ENCODE measurements around the gene SERPINB3. TPM values are rescaled to one million over a fixed set of nuclear protein-coding genes. Genes with fewer than 3 reads are reported as not detected.

The SERPINB3 gene
- total RNA-seq, 1 experiment from 2014 or later: not detected

- no peak for TF ChIP-seq CTCF (IDR thresholded peaks at IDR 0.05 in 2 of 3, conservative IDR thresholded peaks at IDR 0.05 in 1 of 3; ENCODE audit: borderline replicate concordance in 1 of 3, insufficient read depth in 1 of 3, low read depth in 2 of 3, low read length in 2 of 3)
- TF ChIP-seq JUND (IDR thresholded peaks at IDR 0.05): no peak
- no peak for TF ChIP-seq SRF (IDR thresholded peaks at IDR 0.05; ENCODE audit: low read depth)
- no peak for TF ChIP-seq MAX (IDR thresholded peaks at IDR 0.05)
- TF ChIP-seq EZH2phosphoT487 (IDR thresholded peaks at IDR 0.05; ENCODE audit: borderline replicate concordance): no peak
- TF ChIP-seq EGR1 (IDR thresholded peaks at IDR 0.05; ENCODE audit: low read depth): no peak
- TF ChIP-seq ZNF274 (IDR thresholded peaks at IDR 0.05; ENCODE audit: low read depth, low read length): no peak
- TF ChIP-seq, protein P1, sequence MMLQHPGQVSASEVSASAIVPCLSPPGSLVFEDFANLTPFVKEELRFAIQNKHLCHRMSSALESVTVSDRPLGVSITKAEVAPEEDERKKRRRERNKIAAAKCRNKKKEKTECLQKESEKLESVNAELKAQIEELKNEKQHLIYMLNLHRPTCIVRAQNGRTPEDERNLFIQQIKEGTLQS (IDR thresholded peaks at IDR 0.05): no peak
These were observed 41.0 kb upstream of the SERPINB3 start, which contains the start of gene SERPINB11 (continued) for GRCh38 chr18:63702660-63703059.

- H3K4me2 ChIP-seq (ENCODE audit: low read length): no peak overlapping the region
- ChIA-PET RAD21 (ENCODE audit: low non-redundant PET in 1 of 2, low total read pairs in 2 of 2, uncharacterized antibody in 2 of 2, unreplicated experiment in 2 of 2) (no interaction called here), POLR2A (no interaction called here), CTCF (no interaction called here)
- no peaks in the 10 kb centered on the region for H3K36me3 ChIP-seq (ENCODE audit: control insufficient read depth in 1 of 2, insufficient read depth in 2 of 2, low read length in 2 of 2)
- H3K9ac ChIP-seq (ENCODE audit: low read length): no peak overlapping the region
- H3K4me1 ChIP-seq (ENCODE audit: control insufficient read depth in 1 of 2, insufficient read depth in 2 of 2, low read length in 2 of 2): no peaks in the 10 kb centered on the region
- no peak overlapping the region for H3K27ac ChIP-seq (ENCODE audit: low read depth, low read length)
- DNase-seq (ENCODE audit: low read depth, low spot score) (no peak), ATAC-seq (no peak)
- intact Hi-C loops (cut with micrococcal nuclease): no loop called here
- H3K4me3 ChIP-seq (replicated peaks in 1 of 2; ENCODE audit: low read depth in 1 of 2, low read length in 2 of 2): no peak overlapping the region
- no peaks in the 10 kb centered on the region for H3K27me3 ChIP-seq (ENCODE audit: insufficient read depth, low read length)
- no peaks in the 10 kb centered on the region for H4K20me1 ChIP-seq (ENCODE audit: insufficient read depth)
- no TSS peak for BruUV-seq (replicated peaks)
- no peak overlapping the region for H2AFZ ChIP-seq (ENCODE audit: low read depth, low read length, poor library complexity, severe bottlenecking)
- H3K9me3 ChIP-seq (ENCODE audit: control insufficient read depth in 1 of 2, insufficient read depth in 1 of 2, low read depth in 1 of 2, low read length in 2 of 2): no peaks in the 10 kb centered on the region
- no peaks in the 10 kb centered on the region for H3K79me2 ChIP-seq (ENCODE audit: insufficient read depth, low read length)
- H3K9me2 ChIP-seq (ENCODE audit: insufficient read depth): no peaks in the 10 kb centered on the region
- TF ChIP-seq CBX3 (IDR thresholded peaks at IDR 0.05; ENCODE audit: low read depth): no peak
- no peak for TF ChIP-seq EZH2phosphoT487 (IDR thresholded peaks at IDR 0.05; ENCODE audit: borderline replicate concordance)
- no peak for TF ChIP-seq ZNF274 (IDR thresholded peaks at IDR 0.05; ENCODE audit: low read depth, low read length)
- TF ChIP-seq, protein P2, sequence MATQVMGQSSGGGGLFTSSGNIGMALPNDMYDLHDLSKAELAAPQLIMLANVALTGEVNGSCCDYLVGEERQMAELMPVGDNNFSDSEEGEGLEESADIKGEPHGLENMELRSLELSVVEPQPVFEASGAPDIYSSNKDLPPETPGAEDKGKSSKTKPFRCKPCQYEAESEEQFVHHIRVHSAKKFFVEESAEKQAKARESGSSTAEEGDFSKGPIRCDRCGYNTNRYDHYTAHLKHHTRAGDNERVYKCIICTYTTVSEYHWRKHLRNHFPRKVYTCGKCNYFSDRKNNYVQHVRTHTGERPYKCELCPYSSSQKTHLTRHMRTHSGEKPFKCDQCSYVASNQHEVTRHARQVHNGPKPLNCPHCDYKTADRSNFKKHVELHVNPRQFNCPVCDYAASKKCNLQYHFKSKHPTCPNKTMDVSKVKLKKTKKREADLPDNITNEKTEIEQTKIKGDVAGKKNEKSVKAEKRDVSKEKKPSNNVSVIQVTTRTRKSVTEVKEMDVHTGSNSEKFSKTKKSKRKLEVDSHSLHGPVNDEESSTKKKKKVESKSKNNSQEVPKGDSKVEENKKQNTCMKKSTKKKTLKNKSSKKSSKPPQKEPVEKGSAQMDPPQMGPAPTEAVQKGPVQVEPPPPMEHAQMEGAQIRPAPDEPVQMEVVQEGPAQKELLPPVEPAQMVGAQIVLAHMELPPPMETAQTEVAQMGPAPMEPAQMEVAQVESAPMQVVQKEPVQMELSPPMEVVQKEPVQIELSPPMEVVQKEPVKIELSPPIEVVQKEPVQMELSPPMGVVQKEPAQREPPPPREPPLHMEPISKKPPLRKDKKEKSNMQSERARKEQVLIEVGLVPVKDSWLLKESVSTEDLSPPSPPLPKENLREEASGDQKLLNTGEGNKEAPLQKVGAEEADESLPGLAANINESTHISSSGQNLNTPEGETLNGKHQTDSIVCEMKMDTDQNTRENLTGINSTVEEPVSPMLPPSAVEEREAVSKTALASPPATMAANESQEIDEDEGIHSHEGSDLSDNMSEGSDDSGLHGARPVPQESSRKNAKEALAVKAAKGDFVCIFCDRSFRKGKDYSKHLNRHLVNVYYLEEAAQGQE (IDR thresholded peaks at IDR 0.05; ENCODE audit: low read depth): no peak
- TF ChIP-seq SIN3A (IDR thresholded peaks at IDR 0.05; ENCODE audit: low read depth): no peak
- no peak for TF ChIP-seq FOSL1 (IDR thresholded peaks at IDR 0.05; ENCODE audit: low read depth)
- no peak for TF ChIP-seq SRF (IDR thresholded peaks at IDR 0.05; ENCODE audit: low read depth)
- TF ChIP-seq YY1 (IDR thresholded peaks at IDR 0.05; ENCODE audit: extremely low read depth, insufficient replicate concordance, low read depth, low read length): no peak
- TF ChIP-seq CEBPB (IDR thresholded peaks at IDR 0.05; ENCODE audit: low read depth): no peak
- TF ChIP-seq RAD21 (IDR thresholded peaks at IDR 0.05; ENCODE audit: low read depth): no peak
- no peak for TF ChIP-seq MAX (IDR thresholded peaks at IDR 0.05)
- no peak for TF ChIP-seq EZH2 (IDR thresholded peaks at IDR 0.05)
- no peak for TF ChIP-seq POLR2A (IDR thresholded peaks at IDR 0.05; ENCODE audit: borderline replicate concordance, extremely low read depth, insufficient read depth, insufficient read length)
- TF ChIP-seq ZFX (IDR thresholded peaks at IDR 0.05): no peak
- TF ChIP-seq, protein P3, sequence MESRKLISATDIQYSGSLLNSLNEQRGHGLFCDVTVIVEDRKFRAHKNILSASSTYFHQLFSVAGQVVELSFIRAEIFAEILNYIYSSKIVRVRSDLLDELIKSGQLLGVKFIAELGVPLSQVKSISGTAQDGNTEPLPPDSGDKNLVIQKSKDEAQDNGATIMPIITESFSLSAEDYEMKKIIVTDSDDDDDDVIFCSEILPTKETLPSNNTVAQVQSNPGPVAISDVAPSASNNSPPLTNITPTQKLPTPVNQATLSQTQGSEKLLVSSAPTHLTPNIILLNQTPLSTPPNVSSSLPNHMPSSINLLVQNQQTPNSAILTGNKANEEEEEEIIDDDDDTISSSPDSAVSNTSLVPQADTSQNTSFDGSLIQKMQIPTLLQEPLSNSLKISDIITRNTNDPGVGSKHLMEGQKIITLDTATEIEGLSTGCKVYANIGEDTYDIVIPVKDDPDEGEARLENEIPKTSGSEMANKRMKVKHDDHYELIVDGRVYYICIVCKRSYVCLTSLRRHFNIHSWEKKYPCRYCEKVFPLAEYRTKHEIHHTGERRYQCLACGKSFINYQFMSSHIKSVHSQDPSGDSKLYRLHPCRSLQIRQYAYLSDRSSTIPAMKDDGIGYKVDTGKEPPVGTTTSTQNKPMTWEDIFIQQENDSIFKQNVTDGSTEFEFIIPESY (IDR thresholded peaks at IDR 0.05; ENCODE audit: extremely low read depth, insufficient replicate concordance, low read length): no peak
- TF ChIP-seq EGR1 (IDR thresholded peaks at IDR 0.05; ENCODE audit: low read depth): no peak
These were observed 40.3 kb upstream of the SERPINB3 start for GRCh38 chr18:63701952-63702351.

Data from HCT116 (cell line).